ENCODE measurements around the gene CHTOP. TPM values are rescaled to one million over a fixed set of nuclear protein-coding genes. Genes with fewer than 3 reads are reported as not detected.
A peak's percentile ranks its signal among the peaks of the same experiment; 100 is the strongest.

Gene CHTOP
- total RNA-seq, 1 experiment from 2014 or later: 64.6 TPM

GRCh38 chr1:153598309-153599172, 35.3 kb upstream of the CHTOP start:
- peak overlapping the region; percentile 19; the same call in 1 of the 2 replicates for H3K4me3 ChIP-seq (ENCODE audit: low read length)
- H3K27me3 ChIP-seq (ENCODE audit: low read length): no peaks in the 10 kb centered on the region
- H3K36me3 ChIP-seq (ENCODE audit: insufficient read depth, low read length): no peaks in the 10 kb centered on the region
- peak overlapping the region; percentile 84 for H3K27ac ChIP-seq (ENCODE audit: low read length)
- no peaks in the 10 kb centered on the region for H3K9me2 ChIP-seq (replicated peaks; ENCODE audit: insufficient read depth, low read length)
- H3K9ac ChIP-seq (ENCODE audit: low read length): peak overlapping the region; percentile 61
- H3K4me2 ChIP-seq (ENCODE audit: low read depth, low read length, poor library complexity, severe bottlenecking): peak overlapping the region; percentile 60
- no peaks in the 10 kb centered on the region for H3K79me2 ChIP-seq (ENCODE audit: low read length)
- H3K4me1 ChIP-seq (ENCODE audit: low read length): peaks cover 33% of the 10 kb centered on the region
- H4K20me1 ChIP-seq (ENCODE audit: insufficient read depth, low read depth, low read length): no peaks in the 10 kb centered on the region
- DNase-seq: peak; percentile 91
- H2AFZ ChIP-seq (ENCODE audit: low read length): no peak overlapping the region; the same call in 1 of the 2 replicates
- no peaks in the 10 kb centered on the region for H3K9me3 ChIP-seq (ENCODE audit: low read length)

- Histone ChIP-seq H3K27ac (ENCODE audit: low read length) (no peak overlapping the region), H3K4me3 (ENCODE audit: low read length) (no peak overlapping the region), H3K27me3 (ENCODE audit: low read length) (no peaks in the 10 kb centered on the region), H3K36me3 (ENCODE audit: insufficient read depth, low read length) (no peaks in the 10 kb centered on the region), H3K4me1 (ENCODE audit: low read length) (peaks cover 33% of the 10 kb centered on the region), H3K9me2 (replicated peaks; ENCODE audit: insufficient read depth, low read length) (no peaks in the 10 kb centered on the region), H3K9ac (ENCODE audit: low read length) (no peak overlapping the region), H3K79me2 (ENCODE audit: low read length) (no peaks in the 10 kb centered on the region), H2AFZ (ENCODE audit: low read length) (no peak overlapping the region), H3K9me3 (ENCODE audit: low read length) (no peaks in the 10 kb centered on the region), H4K20me1 (ENCODE audit: insufficient read depth, low read depth, low read length) (no peaks in the 10 kb centered on the region), H3K4me2 (ENCODE audit: low read depth, low read length, poor library complexity, severe bottlenecking) (no peak overlapping the region)
- no peak for DNase-seq
These were observed 34.0 kb upstream of the CHTOP start for GRCh38 chr1:153599847-153600246.

GRCh38 chr1:153602749-153603148, 31.1 kb upstream of the CHTOP start:
- Histone ChIP-seq H3K9ac (ENCODE audit: low read length) (no peak overlapping the region), H2AFZ (ENCODE audit: low read length) (no peak overlapping the region), H3K9me2 (replicated peaks; ENCODE audit: insufficient read depth, low read length) (no peaks in the 10 kb centered on the region), H3K4me3 (ENCODE audit: low read length) (no peak overlapping the region), H3K4me1 (ENCODE audit: low read length) (peaks cover 24% of the 10 kb centered on the region), H3K27me3 (ENCODE audit: low read length) (no peaks in the 10 kb centered on the region), H3K27ac (ENCODE audit: low read length) (no peak overlapping the region), H3K4me2 (ENCODE audit: low read depth, low read length, poor library complexity, severe bottlenecking) (no peak overlapping the region), H3K9me3 (ENCODE audit: low read length) (no peaks in the 10 kb centered on the region), H3K36me3 (ENCODE audit: insufficient read depth, low read length) (no peaks in the 10 kb centered on the region), H4K20me1 (ENCODE audit: insufficient read depth, low read depth, low read length) (no peaks in the 10 kb centered on the region), H3K79me2 (ENCODE audit: low read length) (no peaks in the 10 kb centered on the region)
- no peak for DNase-seq

DNA sequence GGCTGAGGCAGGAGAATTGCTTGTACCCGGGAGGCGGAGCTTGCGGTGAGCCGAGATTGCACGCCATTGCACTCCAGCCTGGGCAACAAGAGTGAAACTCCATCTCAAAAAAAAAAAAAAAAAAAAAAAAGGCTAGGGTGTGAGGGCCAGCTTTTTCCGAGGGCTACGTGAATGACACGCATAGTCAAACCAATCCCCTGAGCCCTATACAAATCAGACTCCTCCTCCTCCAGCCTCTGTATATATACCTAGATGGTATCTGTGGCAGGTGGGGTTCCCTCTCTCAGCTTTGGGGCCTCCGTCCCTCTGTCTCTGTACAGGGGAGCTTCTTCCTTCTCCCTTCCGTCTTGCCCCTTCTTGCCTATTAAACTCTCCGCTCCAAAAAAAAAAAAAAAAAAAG, 27.7 kb upstream of the CHTOP start:
- Histone ChIP-seq H3K79me2 (ENCODE audit: low read length) (no peaks in the 10 kb centered on the region), H3K27ac (ENCODE audit: low read length) (no peak overlapping the region), H4K20me1 (ENCODE audit: insufficient read depth, low read depth, low read length) (no peaks in the 10 kb centered on the region), H2AFZ (ENCODE audit: low read length) (no peak overlapping the region), H3K9me3 (ENCODE audit: low read length) (no peaks in the 10 kb centered on the region), H3K4me1 (ENCODE audit: low read length) (peaks cover 4% of the 10 kb centered on the region), H3K4me3 (ENCODE audit: low read length) (no peak overlapping the region), H3K4me2 (ENCODE audit: low read depth, low read length, poor library complexity, severe bottlenecking) (no peak overlapping the region), H3K9ac (ENCODE audit: low read length) (no peak overlapping the region), H3K36me3 (ENCODE audit: insufficient read depth, low read length) (no peaks in the 10 kb centered on the region), H3K9me2 (replicated peaks; ENCODE audit: insufficient read depth, low read length) (no peaks in the 10 kb centered on the region), H3K27me3 (ENCODE audit: low read length) (no peaks in the 10 kb centered on the region)
- peak; percentile 61 for DNase-seq

DNA sequence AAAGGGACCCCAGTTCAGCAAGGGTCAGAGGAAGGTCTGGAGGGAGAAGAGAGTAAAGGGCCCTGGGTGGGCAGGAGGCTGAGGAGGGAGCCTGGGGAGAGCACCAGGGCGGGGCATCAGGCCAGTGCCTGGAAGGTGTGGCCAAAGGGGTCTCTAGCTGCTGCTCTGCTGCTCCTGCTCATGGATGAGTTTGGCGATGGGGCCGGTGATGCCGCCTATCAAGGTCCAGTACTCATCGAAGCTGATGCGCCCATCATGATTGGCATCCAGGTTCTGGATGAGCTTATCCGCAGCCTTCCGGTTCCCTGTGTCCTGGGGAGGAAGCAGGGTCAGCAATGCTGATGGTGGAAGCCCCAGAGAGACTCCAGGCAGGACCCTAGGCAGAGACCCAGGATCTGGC, 26.5 kb upstream of the CHTOP start:
- no peaks in the 10 kb centered on the region for H3K79me2 ChIP-seq (ENCODE audit: low read length)

DNA sequence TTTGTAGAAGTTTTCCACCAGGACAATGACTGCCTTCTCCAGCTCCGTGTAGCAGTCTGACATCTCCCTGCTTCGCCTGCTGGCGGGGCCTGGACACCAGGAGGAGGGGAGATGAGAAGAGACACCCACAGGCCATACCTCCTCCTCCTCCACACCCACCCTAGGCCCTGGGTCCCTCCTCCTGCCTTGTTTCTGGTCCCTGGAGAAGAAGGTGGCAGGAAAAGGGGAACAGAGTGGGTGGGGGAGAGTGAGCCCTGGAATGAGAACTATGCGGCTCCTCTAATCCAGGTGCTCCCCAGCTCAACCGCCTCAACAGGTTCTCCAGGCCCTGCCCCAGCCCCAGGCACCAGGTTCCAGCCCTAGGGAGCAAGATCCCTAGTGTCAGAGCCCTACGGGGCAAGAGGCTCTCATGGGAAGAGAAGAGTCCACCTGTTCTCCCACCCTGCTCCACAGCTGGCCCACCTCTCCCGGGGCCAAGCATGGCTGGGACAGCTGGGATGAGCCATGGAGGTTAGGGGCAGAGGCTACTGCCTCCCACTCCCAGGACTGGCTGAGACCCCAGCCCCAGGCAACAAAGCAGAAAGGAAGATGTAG, 25.7 kb upstream of the CHTOP start:
- Histone ChIP-seq H3K79me2 (ENCODE audit: low read length) (no peaks in the 10 kb centered on the region), H4K20me1 (ENCODE audit: insufficient read depth, low read depth, low read length) (no peaks in the 10 kb centered on the region), H3K27ac (ENCODE audit: low read length) (no peak overlapping the region), H3K9ac (ENCODE audit: low read length) (no peak overlapping the region), H2AFZ (ENCODE audit: low read length) (no peak overlapping the region), H3K36me3 (ENCODE audit: insufficient read depth, low read length) (no peaks in the 10 kb centered on the region), H3K4me3 (ENCODE audit: low read length) (no peak overlapping the region), H3K27me3 (ENCODE audit: low read length) (no peaks in the 10 kb centered on the region), H3K4me2 (ENCODE audit: low read depth, low read length, poor library complexity, severe bottlenecking) (no peak overlapping the region), H3K9me2 (replicated peaks; ENCODE audit: insufficient read depth, low read length) (no peaks in the 10 kb centered on the region), H3K4me1 (ENCODE audit: low read length) (peaks cover 4% of the 10 kb centered on the region), H3K9me3 (ENCODE audit: low read length) (no peaks in the 10 kb centered on the region)
- DNase-seq: no peak

More for the DNA sequence above, 26.5 kb upstream of the CHTOP start:
- no peak overlapping the region for H3K4me3 ChIP-seq (ENCODE audit: low read length)
- H3K36me3 ChIP-seq (ENCODE audit: insufficient read depth, low read length): no peaks in the 10 kb centered on the region
- no peak for DNase-seq
- no peak overlapping the region for H3K27ac ChIP-seq (ENCODE audit: low read length)
- no peaks in the 10 kb centered on the region for H3K9me3 ChIP-seq (ENCODE audit: low read length)
- H4K20me1 ChIP-seq (ENCODE audit: insufficient read depth, low read depth, low read length): no peaks in the 10 kb centered on the region
- no peak overlapping the region for H2AFZ ChIP-seq (ENCODE audit: low read length)
- no peaks in the 10 kb centered on the region for H3K9me2 ChIP-seq (replicated peaks; ENCODE audit: insufficient read depth, low read length)
- no peak overlapping the region for H3K9ac ChIP-seq (ENCODE audit: low read length)
- no peaks in the 10 kb centered on the region for H3K27me3 ChIP-seq (ENCODE audit: low read length)
- peaks cover 4% of the 10 kb centered on the region for H3K4me1 ChIP-seq (ENCODE audit: low read length)
- H3K4me2 ChIP-seq (ENCODE audit: low read depth, low read length, poor library complexity, severe bottlenecking): no peak overlapping the region

DNA sequence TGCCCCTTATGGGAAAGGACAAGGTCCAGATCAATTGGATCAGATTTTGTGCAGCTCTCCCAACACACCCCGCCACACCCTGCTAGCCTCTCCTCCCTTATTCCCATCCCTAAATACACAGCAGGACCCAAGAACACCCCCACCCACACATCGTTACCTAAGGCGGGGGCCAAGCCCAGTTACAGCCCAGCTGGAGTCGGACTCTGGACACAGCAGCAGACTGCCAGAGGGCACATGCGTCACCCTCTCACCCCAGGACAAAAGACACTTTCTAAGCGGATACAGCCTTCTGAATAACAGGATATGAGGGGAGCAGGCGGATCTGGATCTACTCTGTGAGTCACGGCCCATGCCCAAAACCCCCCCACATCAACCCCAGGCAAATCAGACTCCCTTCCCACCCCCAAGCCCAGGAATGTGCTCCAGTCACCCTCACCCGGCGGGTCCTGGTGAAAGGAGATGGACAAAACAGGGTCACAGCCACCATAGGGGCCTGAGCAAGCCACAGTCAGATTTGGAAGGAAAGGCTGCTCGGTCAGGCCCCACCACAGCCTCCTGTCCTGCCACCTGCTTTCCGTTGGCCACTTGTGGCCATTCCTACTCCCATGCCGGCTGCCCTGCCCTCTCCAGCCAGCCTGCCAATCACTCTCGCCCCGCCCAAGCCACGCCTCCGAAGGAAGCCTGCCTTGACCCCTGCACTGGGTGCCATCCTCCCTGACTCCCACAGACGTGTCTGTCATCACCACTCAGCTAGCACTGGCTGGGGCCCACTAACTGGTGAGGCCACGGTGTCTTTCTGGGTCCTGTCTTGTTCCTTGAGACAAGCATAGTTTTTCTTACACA, 24.9 kb upstream of the CHTOP start:
- Histone ChIP-seq H3K9ac (ENCODE audit: low read length) (no peak overlapping the region), H3K9me3 (ENCODE audit: low read length) (no peaks in the 10 kb centered on the region), H3K4me1 (ENCODE audit: low read length) (peaks cover 4% of the 10 kb centered on the region), H3K27ac (ENCODE audit: low read length) (no peak overlapping the region), H3K4me2 (ENCODE audit: low read depth, low read length, poor library complexity, severe bottlenecking) (no peak overlapping the region), H3K27me3 (ENCODE audit: low read length) (no peaks in the 10 kb centered on the region), H3K9me2 (replicated peaks; ENCODE audit: insufficient read depth, low read length) (no peaks in the 10 kb centered on the region), H3K36me3 (ENCODE audit: insufficient read depth, low read length) (no peaks in the 10 kb centered on the region), H4K20me1 (ENCODE audit: insufficient read depth, low read depth, low read length) (no peaks in the 10 kb centered on the region), H3K79me2 (ENCODE audit: low read length) (no peaks in the 10 kb centered on the region), H3K4me3 (ENCODE audit: low read length) (no peak overlapping the region), H2AFZ (ENCODE audit: low read length) (no peak overlapping the region)
- DNase-seq: no peak

DNA sequence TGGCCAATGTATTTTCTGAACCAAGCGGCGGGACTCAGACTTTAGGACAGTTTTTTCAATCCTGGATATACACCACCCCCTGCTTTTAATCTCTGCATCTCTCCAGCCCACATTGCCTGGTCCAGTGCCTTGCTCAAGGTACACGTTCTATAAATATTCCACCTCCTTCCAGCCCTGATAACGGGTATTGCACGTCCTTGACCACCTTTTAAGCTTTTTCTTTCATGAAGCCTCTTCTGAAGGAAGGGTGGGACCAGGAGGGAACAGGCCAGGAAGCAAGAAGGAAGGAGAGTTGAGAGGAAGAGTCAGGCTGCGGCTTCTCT, 24.3 kb upstream of the CHTOP start:
- H3K9me2 ChIP-seq (replicated peaks; ENCODE audit: insufficient read depth, low read length): no peaks in the 10 kb centered on the region
- no peaks in the 10 kb centered on the region for H3K27me3 ChIP-seq (ENCODE audit: low read length)
- H3K36me3 ChIP-seq (ENCODE audit: insufficient read depth, low read length): no peaks in the 10 kb centered on the region
- H4K20me1 ChIP-seq (ENCODE audit: insufficient read depth, low read depth, low read length): no peaks in the 10 kb centered on the region
- H3K9me3 ChIP-seq (ENCODE audit: low read length): no peaks in the 10 kb centered on the region
- no peak overlapping the region for H3K9ac ChIP-seq (ENCODE audit: low read length)
- DNase-seq: no peak
- no peaks in the 10 kb centered on the region for H3K79me2 ChIP-seq (ENCODE audit: low read length)
- H3K4me1 ChIP-seq (ENCODE audit: low read length): peaks cover 4% of the 10 kb centered on the region
- no peak overlapping the region for H2AFZ ChIP-seq (ENCODE audit: low read length)
- H3K4me2 ChIP-seq (ENCODE audit: low read depth, low read length, poor library complexity, severe bottlenecking): no peak overlapping the region
- no peak overlapping the region for H3K27ac ChIP-seq (ENCODE audit: low read length)
- H3K4me3 ChIP-seq (ENCODE audit: low read length): no peak overlapping the region

Measured in Karpas-422 (cell line).